HG03064 (cell line): Measurements from ENCODE around the gene TUBG2.
A peak's percentile ranks its signal among the peaks of the same experiment; 100 is the strongest.

Experiments used
- ATAC-seq: cut with Tn5 transposase; IDR thresholded peaks from one replicate; pipeline ENCODE4 v1.9.1; 2021; ENCODE audit warnings: low read depth; ENCODE audit not compliant: unreplicated experiment

Gene TUBG2

DNA sequence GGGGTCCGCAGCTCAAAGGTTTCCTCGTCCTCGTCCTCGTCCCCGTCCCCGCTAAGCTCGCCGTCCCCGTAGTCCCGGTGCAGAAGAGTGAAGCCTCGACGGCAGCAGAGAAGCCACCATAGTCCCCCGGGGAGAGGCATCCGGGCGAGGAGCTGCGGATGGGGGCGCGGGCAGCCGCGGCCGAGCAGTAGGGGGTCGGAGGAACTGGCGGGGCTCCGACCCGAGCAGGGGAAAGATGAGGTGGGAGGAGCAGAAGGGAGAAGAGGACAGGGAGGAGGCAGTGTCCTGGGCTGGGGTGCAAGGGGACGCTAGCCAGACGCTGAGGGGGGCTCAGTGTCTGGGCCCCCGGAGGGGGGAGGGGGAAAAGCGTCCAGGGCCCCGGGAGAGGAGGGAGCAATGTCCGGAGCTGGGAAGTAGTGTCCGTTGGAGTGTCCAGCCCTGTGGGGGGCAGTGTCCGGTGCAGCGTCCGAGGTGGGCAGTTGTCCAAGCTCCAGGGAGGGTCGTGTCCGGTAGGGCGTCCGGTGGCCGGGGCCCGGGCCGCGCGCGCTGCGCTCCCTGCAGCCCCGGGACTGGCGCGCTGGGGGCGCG lies 17.4 kb downstream of the TUBG2 start, which contains the start of gene PLEKHH3:
PLEKHH3 (minus strand) TSS at position 571 of the 588 bp plus-strand sequence; CDS start at position 140, 431 bp downstream.
- no peak for ATAC-seq

DNA sequence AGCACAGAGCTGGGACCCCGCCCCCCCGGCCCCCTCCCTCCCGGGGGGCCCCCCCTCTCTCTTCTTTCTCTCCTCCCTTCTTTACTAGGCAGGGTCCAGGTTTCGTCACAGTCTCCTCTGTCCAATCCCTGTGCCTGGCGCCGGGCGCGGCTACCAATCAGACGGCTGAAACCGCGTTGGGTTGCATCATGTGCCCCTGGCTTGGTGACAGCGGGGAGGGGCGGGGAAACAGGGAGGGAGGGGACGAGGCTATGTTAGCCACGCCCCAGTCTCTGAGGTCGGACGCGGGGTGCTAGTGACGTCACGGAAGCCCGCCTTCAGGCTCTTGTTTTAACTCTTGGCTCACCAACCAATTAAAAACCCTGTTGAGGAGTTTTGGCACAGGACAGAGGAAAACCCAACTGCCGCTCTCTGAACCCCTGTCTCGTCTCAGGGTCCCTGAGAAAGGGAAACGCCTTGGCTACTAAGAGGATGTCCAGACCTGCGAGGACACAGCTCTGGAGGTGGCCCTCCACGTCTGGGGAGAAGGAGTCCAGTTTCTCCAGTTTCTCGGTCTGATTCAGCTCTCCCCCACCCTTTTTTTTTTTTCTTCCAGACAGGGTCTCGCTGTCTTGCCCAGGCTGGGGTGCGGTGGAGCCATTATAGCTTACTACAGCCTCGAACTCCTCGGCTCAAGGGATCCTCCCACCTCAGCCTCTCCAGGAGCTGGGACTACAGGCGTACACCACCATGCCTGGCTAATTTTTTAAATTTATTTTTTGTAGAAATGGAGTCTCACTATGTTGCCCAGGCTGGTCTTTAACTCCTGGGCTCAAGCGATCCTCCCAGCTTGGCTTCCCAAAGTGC lies 18.2 kb downstream of the TUBG2 start:
- ATAC-seq = peak; percentile 48

DNA sequence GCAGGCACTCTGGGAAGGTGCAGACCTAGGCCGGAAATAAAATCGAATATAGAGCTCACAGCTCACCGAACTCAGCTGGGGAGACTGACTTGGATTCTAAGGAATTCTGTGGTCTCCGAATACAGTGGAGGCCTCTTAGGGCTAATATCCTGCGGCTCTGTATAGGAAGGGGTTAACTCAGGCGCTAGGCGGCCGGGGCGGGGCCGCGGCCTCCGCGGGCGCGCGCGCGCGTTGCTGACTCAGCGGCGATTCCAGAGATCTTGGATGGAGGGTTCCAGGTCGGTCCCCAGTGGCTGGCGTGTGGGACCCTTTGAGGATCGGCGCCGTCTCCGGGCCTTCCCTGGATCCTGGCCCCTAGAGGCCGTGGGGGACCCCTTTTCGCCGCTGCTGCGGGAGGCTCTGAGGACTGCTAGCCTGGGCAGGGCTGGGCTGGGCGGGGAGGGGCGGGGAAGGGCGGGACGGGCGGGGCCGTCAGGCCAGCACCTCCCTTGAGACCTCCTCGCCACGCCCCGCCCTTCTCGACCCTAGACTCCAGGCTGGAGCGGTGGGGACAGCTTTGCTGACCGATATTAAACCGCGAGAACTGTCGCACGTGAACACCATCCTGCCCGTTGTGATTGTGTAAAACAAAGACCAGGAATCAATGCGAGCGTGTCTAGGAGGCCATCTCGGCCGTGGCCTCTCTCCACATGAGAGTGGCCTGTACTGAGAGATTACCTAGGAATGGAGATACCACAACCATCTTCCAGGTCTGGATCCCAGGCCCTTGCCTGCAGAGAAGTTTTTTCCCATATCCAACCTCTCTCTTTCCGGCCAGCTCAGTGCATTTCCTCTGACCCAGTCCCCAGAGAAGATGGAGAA lies 19.1 kb downstream of the TUBG2 start:
- no peak for ATAC-seq

DNA sequence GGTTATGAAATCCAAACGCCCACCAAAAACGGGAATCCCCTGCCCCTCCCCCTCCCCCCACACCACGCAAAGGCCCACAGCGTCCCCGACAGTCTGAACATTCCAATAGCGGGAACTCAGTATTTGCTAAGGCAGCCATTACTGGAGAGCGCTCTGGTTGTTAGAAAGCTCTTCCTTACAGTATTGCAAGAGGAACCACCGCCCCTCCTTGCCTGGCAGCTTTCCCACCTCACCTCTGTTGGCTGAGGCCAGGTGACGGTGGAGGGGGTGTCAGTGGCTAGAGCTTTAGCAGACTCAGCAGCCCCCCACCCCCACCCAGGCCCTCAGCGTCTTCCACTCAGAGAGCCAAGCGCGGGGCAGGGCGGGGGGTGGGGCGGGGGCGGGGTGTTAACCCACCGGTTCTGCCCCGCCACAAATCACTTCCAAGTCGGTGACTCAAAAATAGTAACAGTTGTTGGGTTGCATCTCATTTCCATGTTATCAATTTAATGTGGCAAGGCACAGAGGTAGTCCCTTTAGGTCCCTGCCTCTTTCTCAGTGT lies 19.9 kb downstream of the TUBG2 start:
- no peak for ATAC-seq

DNA sequence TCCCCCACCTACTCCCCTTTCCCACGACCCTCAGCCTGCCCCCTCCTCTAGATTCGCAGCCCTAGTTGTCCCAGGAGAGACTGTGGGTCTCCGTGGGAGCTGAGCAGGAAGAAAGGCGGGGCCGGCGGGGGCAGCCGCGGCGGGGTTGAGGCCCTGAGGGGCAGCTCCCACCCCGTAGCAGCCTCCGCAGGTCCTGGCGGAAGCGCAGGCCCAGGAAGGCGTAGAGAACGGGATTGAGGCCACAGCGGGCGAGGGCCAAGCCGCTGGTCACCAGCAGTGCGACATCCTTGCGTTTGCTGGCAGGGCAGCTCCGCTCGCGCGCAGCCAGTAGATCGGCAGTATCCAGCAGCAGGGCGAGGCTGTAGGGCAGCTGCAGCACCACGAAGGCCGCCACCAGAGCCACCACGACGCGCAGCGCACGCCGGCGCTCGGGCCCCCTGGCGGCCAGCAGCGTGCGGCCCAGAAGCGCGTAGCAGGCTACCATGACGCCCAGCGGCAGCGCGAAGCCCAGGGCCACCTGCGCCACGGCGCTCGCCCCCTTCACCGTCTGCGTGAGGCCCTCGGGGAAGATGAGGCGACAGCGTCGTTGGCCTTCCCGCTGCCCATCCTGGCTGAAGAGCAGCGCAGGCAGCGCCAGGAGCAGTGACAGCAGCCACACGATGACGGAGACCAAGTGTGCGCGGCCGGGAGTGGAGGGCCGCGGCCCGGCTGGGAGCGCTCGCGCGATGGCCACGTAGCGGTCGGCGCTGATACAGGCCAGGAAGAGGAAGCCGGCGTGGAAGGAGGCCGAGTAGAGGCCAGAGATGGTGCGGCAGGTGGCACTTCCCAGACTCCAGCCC lies 20.6 kb downstream of the TUBG2 start:
- ATAC-seq = no peak

DNA sequence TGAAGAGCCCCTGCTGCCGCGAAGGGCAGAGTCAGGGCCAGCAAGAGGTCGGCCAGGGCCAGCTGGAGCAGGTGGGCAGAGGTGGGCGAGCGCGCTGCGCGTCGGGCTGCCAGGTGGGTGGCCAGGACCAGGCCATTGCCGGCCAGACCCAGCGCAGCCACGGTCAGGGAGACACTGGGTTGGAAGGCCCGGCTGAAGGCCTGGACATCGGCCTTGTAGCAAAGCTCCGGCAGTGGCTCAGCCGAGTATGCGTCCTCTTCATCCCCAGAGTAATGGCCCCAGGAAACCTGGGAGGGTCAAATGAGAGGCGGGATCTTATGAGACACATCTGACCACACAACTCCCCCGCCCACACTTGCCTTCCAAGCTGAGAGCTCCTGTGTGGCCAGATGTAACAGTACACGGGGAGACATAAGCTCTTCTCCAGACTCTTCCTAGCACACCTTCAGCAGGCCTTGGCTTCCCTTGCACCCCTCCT lies 21.3 kb downstream of the TUBG2 start:
- no peak for ATAC-seq

DNA sequence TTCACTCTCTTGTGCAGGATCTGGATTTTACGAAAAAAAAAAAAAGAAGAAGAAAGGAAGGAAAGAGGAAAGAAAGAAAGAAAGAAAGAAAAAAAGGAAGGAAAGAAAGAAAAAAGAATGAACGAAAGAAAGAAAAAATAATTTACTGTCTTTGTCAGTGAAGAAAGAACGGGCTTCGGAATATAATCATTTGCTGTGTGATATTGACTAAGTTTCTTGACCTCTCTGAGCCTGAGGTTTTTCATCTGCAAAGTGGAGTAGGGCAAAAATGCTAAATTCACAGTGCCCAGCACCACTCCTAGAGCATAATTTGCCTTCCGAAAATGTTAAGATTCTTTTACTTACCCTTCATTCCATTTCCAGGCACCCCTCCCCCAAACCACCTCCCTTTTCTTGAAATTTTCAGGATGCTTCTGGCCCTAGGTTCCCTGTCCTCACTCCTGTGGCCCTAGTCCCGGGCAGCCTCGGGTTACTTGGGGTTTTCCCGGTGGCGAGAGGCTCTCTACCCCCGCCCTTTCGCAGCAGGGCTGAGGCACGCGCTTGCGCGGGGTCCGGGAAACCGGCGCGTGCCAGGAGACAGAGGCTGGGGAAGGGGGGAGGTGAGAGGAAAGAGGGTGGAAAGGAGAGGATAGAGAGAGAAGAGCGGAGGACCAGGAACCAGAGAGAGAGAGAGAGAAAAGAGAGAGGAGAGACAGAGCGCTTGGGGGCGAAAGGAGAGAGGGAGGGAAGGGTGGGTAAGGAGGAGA lies 23.1 kb downstream of the TUBG2 start, which contains the start of gene CNTNAP1:
CNTNAP1 (plus strand) TSS at position 556 of the 746 bp plus-strand sequence. CDS start 299 bp downstream, outside the sequence.
- no peak for ATAC-seq

DNA sequence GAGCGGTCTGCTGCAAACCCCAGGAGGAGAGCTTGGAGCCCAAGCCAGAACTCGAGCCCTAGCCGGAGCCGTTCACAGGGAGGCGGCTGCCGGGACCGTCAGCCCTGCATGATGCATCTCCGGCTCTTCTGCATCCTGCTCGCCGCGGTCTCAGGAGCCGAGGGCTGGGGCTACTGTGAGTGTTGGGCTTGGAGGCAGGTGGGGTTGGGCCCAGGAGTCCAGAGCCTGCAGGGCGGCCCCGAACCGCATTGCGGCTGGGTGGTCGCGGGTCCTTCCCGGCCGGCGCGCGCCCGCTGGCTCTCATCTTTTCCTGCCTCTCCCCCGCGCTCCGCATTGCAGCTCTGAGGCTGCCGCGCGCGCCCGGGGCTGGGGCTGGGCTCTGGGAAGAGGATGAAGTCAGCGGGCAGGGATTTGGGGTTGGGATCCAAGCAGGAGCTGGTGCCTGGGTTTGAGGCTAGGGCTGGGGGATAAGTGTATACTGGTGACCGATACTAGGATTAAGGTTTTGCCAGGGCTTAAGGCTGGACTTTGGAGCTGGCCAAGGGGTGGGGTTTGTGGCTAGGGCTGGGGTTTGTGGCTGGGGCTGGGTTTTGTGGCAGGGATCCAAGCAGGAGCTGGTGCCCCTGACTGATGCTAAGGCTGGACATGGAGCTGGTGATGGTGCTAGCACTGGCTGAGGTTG lies 23.8 kb downstream of the TUBG2 start:
- ATAC-seq = no peak

DNA sequence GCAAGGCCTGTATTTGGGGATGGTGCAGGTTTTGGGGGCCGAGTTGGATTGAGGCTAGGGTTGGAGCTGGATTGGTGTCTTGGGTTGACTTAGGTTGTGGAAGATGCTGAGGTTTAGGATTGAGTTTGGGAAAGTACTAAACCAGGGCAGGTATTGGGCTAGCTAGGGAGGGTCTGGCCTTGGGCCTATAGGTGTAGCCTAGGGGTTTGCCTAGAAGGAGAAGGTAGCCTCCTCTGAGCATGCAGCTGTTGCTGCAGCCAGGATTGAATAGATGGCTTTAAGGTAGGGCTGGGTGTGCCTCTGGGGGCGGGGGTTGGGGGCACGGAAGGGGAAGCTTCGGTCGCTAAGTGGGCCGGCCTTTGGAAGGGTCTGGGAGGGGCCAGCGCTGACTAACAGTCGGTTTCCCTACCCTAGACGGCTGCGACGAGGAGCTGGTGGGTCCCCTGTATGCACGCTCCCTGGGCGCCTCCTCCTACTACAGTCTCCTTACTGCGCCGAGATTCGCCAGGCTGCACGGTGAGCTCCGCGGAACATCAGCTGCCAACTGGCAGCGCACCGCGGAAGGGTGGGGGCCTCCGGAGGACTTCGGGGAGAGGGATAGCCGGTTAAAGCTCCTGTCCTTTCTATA lies 24.4 kb downstream of the TUBG2 start:
- ATAC-seq = no peak

DNA sequence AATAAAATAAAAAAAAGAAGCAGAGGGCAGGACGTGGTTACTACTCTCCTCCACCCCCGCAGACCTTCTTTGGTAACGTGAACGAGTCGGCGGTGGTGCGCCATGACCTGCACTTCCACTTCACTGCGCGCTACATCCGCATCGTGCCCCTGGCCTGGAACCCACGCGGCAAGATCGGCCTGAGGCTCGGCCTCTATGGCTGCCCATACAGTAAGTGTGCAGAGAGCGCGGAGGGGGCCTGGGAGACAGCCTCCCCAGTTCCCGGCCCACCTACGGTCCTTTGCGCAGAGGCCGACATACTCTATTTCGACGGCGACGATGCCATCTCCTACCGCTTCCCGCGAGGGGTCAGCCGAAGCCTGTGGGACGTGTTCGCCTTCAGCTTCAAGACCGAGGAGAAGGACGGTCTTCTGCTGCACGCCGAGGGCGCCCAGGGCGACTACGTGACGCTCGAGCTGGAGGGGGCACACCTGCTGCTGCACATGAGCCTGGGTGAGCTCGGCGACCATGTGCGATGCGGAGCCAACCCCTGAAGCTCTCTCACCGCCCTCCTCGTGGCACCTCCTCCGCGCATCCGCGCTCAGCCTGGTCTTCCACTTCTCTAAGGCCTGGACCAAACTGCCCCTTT lies 26.0 kb downstream of the TUBG2 start:
- no peak for ATAC-seq

DNA sequence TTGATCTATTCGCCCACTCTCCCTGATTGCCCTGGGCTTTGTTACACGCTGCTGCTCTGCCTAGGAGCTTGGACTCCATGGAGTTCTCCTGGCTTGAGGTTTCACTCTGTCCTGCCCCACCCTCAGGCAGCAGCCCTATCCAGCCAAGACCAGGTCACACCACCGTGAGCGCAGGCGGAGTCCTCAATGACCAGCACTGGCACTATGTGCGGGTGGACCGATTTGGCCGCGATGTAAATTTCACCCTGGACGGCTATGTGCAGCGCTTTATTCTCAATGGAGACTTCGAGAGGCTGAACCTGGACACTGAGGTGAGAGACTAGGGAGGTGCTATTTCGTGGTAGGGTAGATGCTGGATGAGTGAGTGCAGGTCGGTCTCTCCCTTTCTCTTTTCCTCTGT lies 26.7 kb downstream of the TUBG2 start:
- ATAC-seq = no peak

DNA sequence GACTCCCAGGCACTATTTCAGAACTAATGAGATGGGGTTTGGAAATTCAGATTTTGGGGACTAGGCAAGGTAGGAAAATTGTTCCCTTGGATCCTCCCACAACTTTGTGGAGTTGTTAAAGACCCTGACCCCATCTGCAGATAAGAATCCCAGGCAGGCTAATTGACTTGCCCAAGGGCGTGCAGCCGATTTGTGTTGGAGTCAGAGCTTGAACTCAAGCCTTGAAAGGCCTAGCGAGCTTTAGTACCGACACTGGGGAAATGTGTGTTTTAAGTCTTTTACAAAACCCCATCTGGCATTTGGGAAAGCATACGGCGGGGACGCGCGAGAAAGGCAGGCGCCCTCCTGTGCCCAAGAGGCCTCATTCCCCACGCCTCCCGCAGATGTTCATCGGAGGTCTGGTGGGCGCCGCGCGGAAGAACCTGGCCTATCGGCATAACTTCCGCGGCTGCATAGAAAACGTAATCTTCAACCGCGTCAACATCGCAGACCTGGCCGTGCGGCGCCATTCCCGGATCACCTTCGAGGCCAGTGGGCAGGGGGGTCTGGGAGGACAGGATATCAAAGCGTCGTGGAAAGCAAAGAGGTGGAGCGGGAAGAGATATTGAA lies 27.5 kb downstream of the TUBG2 start:
- no peak for ATAC-seq

DNA sequence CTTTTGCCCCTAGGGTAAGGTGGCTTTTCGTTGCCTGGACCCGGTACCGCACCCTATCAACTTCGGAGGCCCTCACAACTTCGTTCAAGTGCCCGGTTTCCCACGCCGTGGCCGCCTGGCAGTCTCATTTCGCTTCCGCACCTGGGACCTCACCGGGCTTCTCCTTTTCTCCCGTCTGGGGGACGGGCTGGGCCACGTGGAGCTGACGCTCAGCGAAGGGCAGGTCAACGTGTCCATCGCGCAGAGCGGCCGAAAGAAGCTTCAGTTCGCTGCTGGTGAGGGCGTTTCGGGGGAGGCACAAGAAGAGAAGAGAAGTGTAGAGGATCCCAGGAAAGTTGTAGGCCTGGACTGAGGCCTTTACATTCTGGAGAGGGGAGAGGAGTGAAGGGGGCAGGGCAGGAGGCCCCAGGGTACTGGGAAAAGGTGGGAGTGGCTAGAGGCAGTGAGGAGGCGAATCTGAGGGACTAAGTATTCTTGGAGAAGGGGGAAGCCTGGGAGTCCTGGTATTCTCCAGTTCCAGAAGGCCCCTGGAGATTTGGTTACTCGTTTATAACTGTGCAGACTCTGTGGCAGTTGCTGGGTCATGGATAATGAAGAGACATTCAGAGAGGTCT lies 28.7 kb downstream of the TUBG2 start:
- ATAC-seq = no peak

DNA sequence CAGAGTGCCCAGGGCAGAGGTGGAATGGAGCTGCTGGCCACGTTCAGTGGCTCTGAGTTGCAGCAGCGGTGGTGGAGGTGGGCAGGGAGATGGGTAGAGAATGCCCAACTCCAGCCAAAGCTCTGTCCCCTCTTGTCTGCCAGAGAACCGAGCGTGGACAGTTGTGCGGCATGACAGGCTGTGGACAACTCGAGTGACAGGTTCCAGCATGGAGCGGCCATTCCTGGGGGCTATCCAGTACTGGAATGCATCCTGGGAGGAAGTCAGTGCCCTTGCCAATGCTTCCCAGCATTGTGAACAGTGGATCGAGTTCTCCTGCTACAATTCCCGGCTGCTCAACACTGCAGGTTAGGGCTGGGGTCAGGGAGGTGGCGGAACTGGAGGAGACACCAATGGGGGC lies 31.5 kb downstream of the TUBG2 start:
- no peak for ATAC-seq

DNA sequence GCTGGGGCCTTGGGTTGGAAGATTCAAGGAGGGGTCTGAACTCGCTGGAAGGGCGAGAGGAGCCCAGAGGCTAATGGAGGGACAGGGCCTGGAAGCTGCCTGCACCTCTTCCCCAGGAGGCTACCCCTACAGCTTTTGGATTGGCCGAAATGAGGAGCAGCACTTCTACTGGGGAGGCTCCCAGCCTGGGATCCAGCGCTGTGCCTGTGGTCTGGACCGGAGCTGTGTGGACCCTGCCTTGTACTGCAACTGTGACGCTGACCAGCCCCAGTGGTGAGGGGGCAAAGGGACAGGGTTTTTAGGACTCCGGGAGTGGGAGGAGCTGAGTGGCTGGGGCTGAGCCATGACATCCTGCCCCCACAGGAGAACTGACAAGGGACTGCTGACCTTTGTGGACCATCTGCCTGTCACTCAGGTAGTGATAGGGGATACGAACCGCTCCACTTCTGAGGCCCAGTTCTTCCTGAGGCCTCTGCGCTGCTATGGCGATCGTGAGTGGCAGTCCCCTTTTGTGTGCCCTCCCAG lies 32.0 kb downstream of the TUBG2 start:
- no peak for ATAC-seq

DNA sequence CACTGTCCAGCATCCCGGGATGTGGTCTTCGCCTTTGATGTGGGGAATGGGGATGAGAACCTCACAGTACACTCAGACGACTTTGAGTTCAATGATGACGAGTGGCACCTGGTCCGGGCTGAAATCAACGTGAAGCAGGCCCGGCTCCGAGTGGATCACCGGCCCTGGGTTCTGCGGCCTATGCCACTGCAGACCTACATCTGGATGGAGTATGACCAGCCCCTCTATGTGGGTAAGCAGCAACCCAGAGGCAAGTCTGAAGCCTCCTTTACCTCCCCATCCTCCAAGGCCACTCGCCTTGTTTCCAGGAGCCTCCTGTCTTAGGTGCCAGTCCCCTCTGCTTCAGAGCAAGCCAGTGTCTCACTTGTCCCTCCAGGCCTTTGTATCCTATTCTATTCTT lies 33.4 kb downstream of the TUBG2 start:
- no peak for ATAC-seq

DNA sequence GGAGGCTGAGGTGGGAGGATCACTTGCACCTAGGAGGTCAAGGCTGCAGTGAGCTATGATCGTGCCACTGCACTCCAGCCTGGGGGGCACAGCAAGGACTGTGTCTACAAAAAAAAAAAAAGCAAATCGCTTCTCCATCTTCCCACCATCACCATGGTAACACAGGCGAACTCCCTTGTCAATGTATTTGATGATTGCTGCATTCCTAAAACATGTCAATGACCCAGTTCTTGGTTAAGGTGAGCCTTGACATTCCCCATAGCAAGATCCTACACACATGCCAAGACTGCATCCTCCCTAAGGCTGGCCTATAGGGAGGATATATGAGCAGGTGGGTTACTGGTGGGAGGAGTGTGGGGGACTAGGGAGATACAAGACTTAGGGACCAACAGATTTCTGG lies 35.4 kb downstream of the TUBG2 start:
- no peak for ATAC-seq
